ENCODE measurements around the gene PHF10.

DNA sequence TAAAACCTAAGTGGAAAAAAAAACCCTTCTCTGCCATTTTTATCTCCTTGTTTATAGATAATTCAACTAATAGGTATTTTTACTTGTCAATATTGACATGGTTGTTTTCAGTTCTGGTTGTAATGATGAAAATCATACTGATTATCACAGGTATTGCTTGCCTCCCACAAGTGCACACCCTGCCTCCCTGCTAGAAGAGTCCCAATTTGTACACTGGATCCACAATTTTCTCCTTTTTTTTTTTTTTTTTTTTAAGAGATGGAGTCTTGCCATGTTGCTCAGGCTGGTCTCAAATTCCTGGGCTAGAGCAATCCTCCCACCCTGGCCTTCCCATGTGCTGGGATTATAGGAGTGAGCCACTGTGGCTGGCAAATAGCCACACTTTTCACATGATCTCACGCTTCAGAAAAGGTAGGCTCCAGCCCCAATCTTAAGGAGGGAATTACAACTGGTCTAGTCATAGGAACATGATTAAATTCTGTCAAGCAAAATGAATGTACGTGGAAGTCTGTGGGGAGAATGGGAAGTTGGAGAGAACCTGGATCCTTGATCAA, 14.8 kb upstream of the PHF10 start:
- TF ChIP-seq, protein P1, sequence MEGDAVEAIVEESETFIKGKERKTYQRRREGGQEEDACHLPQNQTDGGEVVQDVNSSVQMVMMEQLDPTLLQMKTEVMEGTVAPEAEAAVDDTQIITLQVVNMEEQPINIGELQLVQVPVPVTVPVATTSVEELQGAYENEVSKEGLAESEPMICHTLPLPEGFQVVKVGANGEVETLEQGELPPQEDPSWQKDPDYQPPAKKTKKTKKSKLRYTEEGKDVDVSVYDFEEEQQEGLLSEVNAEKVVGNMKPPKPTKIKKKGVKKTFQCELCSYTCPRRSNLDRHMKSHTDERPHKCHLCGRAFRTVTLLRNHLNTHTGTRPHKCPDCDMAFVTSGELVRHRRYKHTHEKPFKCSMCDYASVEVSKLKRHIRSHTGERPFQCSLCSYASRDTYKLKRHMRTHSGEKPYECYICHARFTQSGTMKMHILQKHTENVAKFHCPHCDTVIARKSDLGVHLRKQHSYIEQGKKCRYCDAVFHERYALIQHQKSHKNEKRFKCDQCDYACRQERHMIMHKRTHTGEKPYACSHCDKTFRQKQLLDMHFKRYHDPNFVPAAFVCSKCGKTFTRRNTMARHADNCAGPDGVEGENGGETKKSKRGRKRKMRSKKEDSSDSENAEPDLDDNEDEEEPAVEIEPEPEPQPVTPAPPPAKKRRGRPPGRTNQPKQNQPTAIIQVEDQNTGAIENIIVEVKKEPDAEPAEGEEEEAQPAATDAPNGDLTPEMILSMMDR (conservative IDR thresholded peaks at IDR 0.05): no peak
- TF ChIP-seq ZFX (IDR thresholded peaks at IDR 0.05): no peak
